Kidney (tissue), 14 donors: ENCODE results near the gene SYDE2. TPM values are rescaled to one million over a fixed set of nuclear protein-coding genes. Genes with fewer than 3 reads are reported as not detected.
A peak's percentile ranks its signal among the peaks of the same experiment; 100 is the strongest.

Experiments
- DNase-seq, 5 donors: peaks; one replicate each; pipeline ENCODE4 v3.0.0-alpha.2; 2013 to 2020
- FAIRE-seq: peaks from 2 replicates; lab custom pipeline; 2012; peaks lifted over from hg19 to GRCh38; lab: Jason Lieb, UNC
- H3K27ac ChIP-seq, 2 donors: one replicate each; pipeline ENCODE4 v1.7.0; 2013; ENCODE audit warnings: low read depth in 2 of 2, low read length in 2 of 2, inconsistent platforms in 1 of 2
- H3K27me3 ChIP-seq: one replicate; pipeline ENCODE4 v1.7.1; 2013; ENCODE audit warnings: low read length, inconsistent platforms; ENCODE audit not compliant: control insufficient read depth, insufficient read depth
- H3K36me3 ChIP-seq, 3 donors: one replicate each; pipeline versions ENCODE4 v1.7.0 to v1.7.1; 2013; ENCODE audit warnings: low read length in 3 of 3, control low read depth in 1 of 3, inconsistent platforms in 1 of 3; ENCODE audit not compliant: insufficient read depth in 3 of 3, control insufficient read depth in 2 of 3
- H3K4me1 ChIP-seq, 3 donors: one replicate each; pipeline versions ENCODE4 v1.7.0 to v1.7.1; 2013; ENCODE audit warnings: low read length in 3 of 3, inconsistent platforms in 1 of 3, low read depth in 1 of 3; ENCODE audit not compliant: control insufficient read depth in 2 of 3, insufficient read depth in 2 of 3
- H3K4me3 ChIP-seq, 3 donors: one replicate each; pipeline versions ENCODE4 v1.7.0 to v1.8.1; 2013; ENCODE audit warnings: low read length in 3 of 3, control low read depth in 1 of 3, inconsistent platforms in 1 of 3
- H3K9ac ChIP-seq, 3 donors: one replicate each; pipeline versions ENCODE4 v1.7.0 to v1.7.1; 2013; ENCODE audit warnings: low read length in 3 of 3, control low read depth in 1 of 3, inconsistent platforms in 1 of 3
- H3K9me3 ChIP-seq, 3 donors: one replicate each; pipeline versions ENCODE4 v1.7.0 to v1.7.1; 2013; ENCODE audit warnings: low read length in 3 of 3, control low read depth in 1 of 3, inconsistent platforms in 1 of 3; ENCODE audit not compliant: control insufficient read depth in 2 of 3, insufficient read depth in 1 of 3
- intact Hi-C: fragments of 100-400 bp; cut with DNase I; formaldehyde crosslinking; loops from one replicate; pipeline ENCODE4 v1.11.1; 2022
- microRNA-seq: library from miRNA; unstranded; fragments of <30 nt; microRNA quantifications from one replicate; pipeline ENCODE4 v1.2.0, GENCODE V29; 2020
- polyA plus RNA-seq: library from polyadenylated mRNA; stranded (reverse); fragments of 350-450 nt; fragmentation: Illumina TruSeq; extraction: RNeasy Lipid Tissue Mini Kit (QIAGEN cat#74804); gene quantifications from one replicate; pipeline ENCODE4 v1.2.3, GENCODE V29; 2014; ENCODE audit warnings: low read depth, low replicate concordance; ENCODE audit not compliant: insufficient read depth
- total RNA-seq: library from RNA; stranded (reverse); fragmentation: NEBNext Ultra II Directional; extraction: Animal tissue kit (Norgen Biotek cat#: 25700); gene quantifications from one replicate; pipeline ENCODE4 v1.2.1, GENCODE V29; 2021
- TF ChIP-seq, protein P1 (sequence below): IDR thresholded peaks from 3 replicates; pipeline ENCODE4 v1.5.1; 2012; ENCODE audit warnings: mild to moderate bottlenecking, moderate library complexity, borderline replicate concordance; ENCODE audit not compliant: insufficient read depth; ENCODE audit errors: extremely low read depth
- donor health status: control.
- donor health status: control.
- donor health status: control.
- donor health status: control.
- donor health status: control.
- donor health status: DM: yes; HTN: yes; CAD: no.
- donor health status: Normal renal cell carcinoma (clear cell type).

The SYDE2 gene
- total and polyA plus RNA-seq, 2 donors from 2014 or later, result 1.3 to 7.0 TPM

GRCh38 chr1:85111695-85112094, 89.1 kb downstream of the SYDE2 start:
- no peak for FAIRE-seq
- intact Hi-C loops, result loop anchor here (10.0 kb wide), 1 partner anchor 123 kb away; no protein-coding TSS in a partner anchor
- no peak for DNase-seq
- Histone ChIP-seq H3K4me1 (no peaks in the 10 kb centered on the region), H3K9me3 (no peaks in the 10 kb centered on the region), H3K9ac (no peak overlapping the region), H3K27ac (no peak overlapping the region), H3K36me3 (no peaks in the 10 kb centered on the region), H3K27me3 (no peaks in the 10 kb centered on the region), H3K4me3 (no peak overlapping the region)
- TF ChIP-seq, protein P1, sequence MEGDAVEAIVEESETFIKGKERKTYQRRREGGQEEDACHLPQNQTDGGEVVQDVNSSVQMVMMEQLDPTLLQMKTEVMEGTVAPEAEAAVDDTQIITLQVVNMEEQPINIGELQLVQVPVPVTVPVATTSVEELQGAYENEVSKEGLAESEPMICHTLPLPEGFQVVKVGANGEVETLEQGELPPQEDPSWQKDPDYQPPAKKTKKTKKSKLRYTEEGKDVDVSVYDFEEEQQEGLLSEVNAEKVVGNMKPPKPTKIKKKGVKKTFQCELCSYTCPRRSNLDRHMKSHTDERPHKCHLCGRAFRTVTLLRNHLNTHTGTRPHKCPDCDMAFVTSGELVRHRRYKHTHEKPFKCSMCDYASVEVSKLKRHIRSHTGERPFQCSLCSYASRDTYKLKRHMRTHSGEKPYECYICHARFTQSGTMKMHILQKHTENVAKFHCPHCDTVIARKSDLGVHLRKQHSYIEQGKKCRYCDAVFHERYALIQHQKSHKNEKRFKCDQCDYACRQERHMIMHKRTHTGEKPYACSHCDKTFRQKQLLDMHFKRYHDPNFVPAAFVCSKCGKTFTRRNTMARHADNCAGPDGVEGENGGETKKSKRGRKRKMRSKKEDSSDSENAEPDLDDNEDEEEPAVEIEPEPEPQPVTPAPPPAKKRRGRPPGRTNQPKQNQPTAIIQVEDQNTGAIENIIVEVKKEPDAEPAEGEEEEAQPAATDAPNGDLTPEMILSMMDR, result no peak

GRCh38 chr1:85109475-85109874, 91.3 kb downstream of the SYDE2 start:
- Histone ChIP-seq H3K27me3 (no peaks in the 10 kb centered on the region), H3K9me3 (no peaks in the 10 kb centered on the region), H3K9ac (no peak overlapping the region), H3K36me3 (no peaks in the 10 kb centered on the region), H3K4me1 (no peaks in the 10 kb centered on the region), H3K27ac (no peak overlapping the region), H3K4me3 (no peak overlapping the region)
- intact Hi-C loops, result loop anchor here (5.0 kb wide), 1 partner anchor 148 kb away; the partner anchor contains the start of gene C1orf52
- FAIRE-seq (peak; percentile 25), DNase-seq (peak; percentile 62 to 79 (median 71))
- TF ChIP-seq, protein P1, result peak; percentile 87

Small RNAs within 50 kb of the gene (microRNA-seq; reads per million reads assigned to microRNA genes)
- 2.0 reads per million for gene MIR4423

Other genes starting within 250 kb of the SYDE2 start
- 3.1 TPM for gene MCOLN2, start 203.9 kb downstream of the SYDE2 start, total RNA-seq
- gene MCOLN2, start 203.9 kb downstream of the SYDE2 start, polyA plus RNA-seq, result 0.56 TPM
- 3.1 TPM for gene MCOLN3, start 152.5 kb downstream of the SYDE2 start, total RNA-seq
- 7.8 TPM for gene MCOLN3, start 152.5 kb downstream of the SYDE2 start, polyA plus RNA-seq
- 18.7 TPM for gene C1orf52, start 58.6 kb upstream of the SYDE2 start, total RNA-seq
- gene C1orf52, start 58.6 kb upstream of the SYDE2 start, polyA plus RNA-seq, result 15.0 TPM
- 27.1 TPM for gene BCL10, start 75.6 kb upstream of the SYDE2 start, total RNA-seq
- 7.8 TPM for gene BCL10, start 75.6 kb upstream of the SYDE2 start, polyA plus RNA-seq